GM21786 (cell line): ENCODE results near the gene FAM76B.
"Not testable (repeated sequence)": the region's sequence is repeated elsewhere in the genome, so short reads cannot be mapped to it uniquely, and the experiment has no call there.

ENCODE experiments used
- ATAC-seq: cut with Tn5 transposase; IDR thresholded peaks from one replicate; pipeline ENCODE4 v1.9.1; 2021; ENCODE audit not compliant: unreplicated experiment

FAM76B gene

DNA sequence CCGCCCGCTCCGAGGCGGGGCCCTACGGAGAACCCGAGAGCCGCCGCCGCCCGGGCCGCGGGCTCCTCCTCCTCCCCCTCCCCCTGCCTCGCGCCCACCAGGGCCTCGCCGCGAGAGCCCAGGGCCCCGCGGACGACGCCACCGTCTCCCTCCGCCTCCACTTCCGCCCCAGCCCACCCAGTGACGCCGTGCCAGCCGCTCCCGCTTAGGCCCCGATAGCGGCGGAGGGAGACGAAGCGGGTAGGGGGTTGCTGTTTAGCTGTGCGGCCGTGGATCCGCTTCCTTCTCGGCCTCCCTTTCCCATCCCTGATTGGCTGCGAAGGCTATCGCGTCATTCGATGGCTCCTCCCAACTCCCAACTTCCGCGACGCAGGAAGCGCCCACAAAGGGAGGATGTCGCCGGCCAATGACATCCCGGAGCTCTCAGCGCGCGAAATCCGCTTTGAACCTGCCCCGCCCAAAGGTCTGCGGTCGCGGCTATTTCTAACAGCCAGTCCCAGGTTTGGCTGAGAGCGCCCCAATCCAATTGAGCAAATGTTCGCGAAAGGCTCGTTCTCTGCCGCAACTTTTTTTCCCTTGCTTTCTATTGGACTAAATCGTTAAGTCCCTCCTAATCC lies at the start of gene FAM76B:
FAM76B (minus strand) TSS at position 277 of the 617 bp plus-strand sequence. CDS start 304 bp downstream, outside the sequence.
- peak; percentile 67 for ATAC-seq

DNA sequence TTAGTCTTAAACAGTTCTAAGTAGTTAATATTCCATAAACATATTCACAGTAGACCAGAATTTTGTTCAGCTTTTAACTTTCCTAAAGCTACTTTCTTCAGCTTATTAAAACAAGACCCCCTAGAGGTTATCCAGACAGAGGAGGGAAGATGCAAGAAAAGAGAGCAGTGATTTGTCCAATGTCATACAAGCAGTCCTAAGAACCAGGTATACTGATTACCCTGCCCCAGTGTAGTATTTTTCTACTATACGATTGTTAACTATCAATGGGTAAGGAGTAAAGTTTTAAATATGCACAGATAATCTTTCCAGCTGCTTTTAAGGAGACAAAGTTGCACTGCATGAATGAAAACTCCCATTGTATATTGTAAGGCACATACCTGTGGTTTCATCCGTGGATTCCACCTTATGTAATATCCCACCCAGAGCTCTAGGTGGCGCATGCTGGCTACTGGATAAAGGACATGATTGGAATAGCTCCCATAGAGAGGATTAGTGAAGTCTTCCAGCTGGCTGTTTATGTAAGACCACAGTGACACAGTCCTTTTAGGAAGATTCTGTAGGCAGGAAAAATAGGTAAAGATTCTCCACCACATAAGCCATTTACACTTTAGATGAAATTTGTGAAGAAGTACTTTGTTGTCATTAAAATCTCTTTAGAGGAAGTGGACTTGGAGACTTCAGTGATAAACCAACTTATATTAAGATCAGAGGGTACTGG lies 46.3 kb upstream of the FAM76B start:
- peak; percentile 93 for ATAC-seq

GRCh38 chr11:95835351-95835750 lies 45.8 kb upstream of the FAM76B start:
- ATAC-seq: no peak

DNA sequence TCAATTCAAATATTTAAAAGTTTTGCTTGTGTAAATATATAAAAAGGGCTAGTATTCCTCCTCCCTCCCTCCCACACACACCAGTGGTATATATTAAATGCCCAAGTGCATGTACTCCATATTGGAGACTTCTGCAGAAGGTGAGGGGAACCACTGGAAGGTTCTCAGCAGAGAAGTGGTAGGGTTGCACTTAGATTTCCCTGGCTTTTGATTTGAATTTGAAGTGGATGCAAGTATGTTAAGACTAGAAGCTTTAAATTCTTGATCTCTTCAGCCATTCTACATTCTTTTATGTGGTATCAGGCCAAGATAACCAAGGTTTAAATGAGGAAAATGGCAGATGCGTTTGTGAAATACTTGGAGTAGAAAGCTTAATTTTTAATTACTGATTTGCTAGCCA lies 43.8 kb upstream of the FAM76B start:
- no peak for ATAC-seq

DNA sequence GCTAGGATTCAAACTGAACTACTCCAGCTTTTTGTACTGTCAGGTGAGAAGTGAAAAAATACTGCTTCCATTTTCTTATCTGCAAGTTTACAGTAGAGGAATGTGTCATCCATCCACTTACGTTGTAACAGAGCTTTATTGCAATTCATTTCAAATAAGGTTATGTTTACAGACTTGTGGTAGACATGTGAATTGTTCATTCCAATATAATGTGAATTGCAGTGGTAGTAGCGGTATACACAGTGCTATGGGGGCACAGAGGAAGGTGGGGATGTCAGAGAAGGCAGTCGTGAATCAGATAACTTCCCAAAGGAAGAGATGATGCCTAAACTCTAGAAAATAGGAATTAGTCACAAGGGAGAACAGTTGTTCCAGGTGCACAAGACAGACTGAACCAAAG lies 43.2 kb upstream of the FAM76B start:
- no peak for ATAC-seq

DNA sequence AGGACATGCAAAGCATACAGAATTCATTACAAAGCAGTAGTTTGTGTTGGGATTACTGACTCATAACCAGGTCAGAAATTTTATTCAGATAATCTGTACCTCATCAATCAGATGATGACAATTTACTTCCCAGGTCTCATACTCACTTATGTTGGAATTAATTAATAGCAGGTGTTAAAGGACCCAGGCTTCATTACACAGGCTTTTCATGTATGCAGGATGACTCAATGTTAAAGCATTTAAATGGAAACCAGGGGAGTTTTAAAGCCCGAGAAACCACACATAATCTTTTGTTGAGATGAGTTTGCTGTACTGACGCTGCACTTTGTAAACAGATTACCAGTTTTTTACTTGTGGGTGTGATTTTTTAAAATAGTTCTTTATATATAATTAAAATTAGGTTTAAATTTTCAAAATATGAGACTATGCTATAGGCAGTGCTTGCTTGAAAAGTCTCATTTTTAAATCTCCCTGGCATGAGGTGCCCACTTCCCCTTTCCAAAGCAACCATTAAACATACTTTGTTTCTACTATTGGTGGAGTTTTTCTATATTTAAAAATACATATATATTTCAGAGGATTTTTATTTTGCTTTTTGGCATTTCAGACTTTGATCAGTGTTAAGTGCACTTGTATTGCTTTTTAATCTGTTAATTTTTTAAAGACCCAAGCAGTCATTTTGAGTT lies 41.8 kb upstream of the FAM76B start:
- ATAC-seq: no peak

DNA sequence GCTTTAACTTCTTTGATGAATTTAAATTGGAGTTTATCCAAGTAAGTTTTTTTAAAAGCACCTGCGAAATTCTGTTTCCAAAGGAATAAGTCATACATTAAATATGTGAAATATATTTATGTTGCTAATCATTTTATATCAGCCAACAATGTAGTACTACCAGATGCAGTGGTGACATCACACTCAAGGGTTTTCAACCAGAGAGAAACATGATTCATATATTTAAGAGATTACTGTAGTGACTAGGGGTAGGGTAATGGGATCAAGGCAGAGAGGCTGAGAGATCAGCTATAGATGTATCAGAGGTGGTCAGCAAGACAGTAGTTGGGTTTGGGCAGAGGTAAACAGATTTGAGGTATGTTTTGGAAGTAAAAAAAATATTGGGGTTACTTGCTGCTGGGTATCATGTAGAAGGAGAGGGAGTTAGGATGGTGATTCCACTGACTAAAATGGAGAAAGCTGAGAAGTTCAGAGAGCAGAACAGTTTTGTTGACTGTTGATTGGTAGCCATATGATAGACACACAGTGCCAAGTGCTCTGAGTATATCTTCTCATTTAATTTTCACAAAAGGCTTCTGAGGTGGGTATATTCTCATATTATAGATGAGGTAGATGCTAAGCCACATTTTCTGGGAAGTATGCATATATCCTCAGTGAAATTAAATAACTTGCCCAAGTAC lies 40.1 kb upstream of the FAM76B start:
- ATAC-seq: no peak

GRCh38 chr11:95827696-95828095 lies 38.1 kb upstream of the FAM76B start:
- no peak for ATAC-seq

DNA sequence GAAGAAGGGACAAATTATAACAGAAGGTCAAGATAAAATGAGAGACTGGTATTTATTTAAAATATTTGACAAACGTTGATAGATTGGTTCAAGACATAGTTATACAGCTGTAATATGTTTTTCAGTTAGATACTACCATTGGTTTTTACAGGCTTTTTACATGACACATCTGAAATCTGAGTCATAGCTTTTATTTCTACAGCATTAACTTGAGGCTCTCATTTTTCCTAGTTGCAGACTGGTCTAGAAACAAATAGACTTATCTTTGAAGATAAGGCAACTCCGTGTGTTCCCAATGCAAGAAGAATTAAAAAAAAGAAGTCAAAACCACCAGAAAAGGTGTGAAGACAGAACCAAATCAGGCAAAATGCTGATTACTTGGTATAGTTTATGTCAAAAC lies 32.1 kb upstream of the FAM76B start:
- no peak for ATAC-seq

DNA sequence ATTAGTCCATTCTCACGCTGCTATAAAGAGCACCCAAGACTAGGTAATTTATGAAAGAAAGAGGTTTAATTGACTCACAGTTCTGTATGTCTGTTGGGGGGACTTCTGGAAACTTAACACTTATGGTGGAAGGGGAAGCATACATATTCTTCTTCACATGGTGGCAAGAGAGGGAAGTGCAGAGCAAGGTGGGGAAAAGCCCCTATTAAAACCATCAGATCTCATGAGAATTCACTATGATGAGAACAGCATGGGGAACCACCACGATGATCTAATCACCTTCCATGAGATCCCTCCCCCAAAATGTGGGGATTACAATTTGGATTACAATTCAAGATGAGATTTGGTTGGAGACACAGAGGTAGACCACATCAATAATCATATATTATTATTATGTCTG lies 26.5 kb upstream of the FAM76B start:
- no peak for ATAC-seq

GRCh38 chr11:95811052-95811451 lies 21.5 kb upstream of the FAM76B start:
- ATAC-seq: not testable (repeated sequence)

GRCh38 chr11:95806464-95806863 lies 16.9 kb upstream of the FAM76B start:
- not testable (repeated sequence) for ATAC-seq

DNA sequence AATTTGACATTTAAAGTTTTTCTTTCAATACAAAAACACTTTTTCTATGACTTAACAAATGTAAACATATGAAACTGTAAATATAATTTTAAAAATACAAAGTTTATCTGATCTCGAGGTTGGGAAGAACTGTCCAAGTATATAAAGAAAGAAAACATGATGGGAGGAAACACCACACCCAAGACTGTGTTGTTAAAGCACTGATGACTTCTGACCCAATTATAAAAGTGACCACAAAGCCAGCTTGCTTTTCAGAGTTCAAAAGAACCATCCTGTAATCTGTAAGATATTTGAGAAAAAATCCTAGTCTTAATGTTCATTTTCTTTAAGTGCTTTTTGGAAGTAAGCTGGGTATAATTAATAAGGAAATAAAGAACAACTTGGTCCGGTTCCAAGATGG lies 16.3 kb upstream of the FAM76B start:
- no peak for ATAC-seq

DNA sequence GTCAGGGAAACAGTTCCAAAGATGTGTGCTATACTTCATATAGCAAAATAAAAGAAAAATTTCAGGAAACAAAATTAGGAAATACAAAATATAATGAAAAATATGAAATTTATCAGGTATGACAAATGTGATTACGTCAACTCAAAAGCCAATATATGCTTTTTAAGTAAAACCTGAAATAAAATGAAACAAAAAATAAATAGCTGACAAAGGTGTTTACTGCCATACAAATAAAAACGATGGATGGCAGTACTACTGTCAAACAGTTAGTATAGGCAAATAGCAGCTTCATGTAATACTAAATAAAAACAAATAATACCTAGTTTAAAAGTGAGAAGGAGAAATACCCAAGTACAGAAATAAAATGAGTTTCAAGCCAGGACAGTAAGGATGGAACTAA lies 14.4 kb upstream of the FAM76B start:
- no peak for ATAC-seq

GRCh38 chr11:95802806-95803205 lies 13.2 kb upstream of the FAM76B start:
- ATAC-seq: no peak

- ATAC-seq: no peak
These were observed 10.9 kb upstream of the FAM76B start for GRCh38 chr11:95800438-95800837.

DNA sequence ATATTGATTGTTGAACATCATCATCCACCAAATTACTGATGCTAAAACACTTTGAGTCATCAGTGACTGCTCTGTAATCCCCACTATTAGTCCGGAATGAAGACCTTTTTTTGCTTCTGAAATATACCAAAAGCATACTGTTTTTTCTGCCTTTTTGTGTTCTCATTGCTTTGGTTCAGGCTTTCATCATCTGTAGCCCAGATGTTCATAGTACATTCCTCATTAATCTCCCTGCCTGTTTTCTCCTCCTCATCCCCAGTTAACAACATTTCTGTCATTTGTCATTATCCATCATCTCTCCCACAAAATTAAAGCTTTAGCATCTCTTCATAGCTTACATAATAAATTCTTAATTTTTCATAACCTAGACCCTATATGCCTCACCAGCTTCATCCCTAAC lies 10.0 kb upstream of the FAM76B start:
- no peak for ATAC-seq

GRCh38 chr11:95796501-95796900 lies 6.9 kb upstream of the FAM76B start:
- ATAC-seq: no peak

- ATAC-seq: no peak
These were observed 6.2 kb upstream of the FAM76B start for GRCh38 chr11:95795627-95796295.

DNA sequence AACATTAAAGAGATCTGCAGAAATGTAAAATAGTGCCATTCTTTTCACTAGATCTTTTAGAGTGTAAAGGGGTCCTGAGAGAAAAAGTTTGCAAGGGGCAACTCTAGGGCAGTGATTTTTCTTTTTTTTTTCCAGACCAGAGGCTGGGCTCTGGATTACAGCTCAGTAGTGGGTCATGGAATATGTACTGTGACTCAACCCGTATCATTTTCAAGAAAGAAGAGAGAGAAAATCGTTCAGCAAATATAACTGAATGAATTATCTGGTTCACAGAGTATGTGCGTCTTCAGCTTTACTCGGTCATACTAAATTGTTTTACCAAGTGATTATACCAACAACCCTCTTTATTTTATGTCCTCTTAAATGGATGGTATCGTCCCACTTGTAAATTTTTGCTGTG lies 4.5 kb upstream of the FAM76B start:
- ATAC-seq: no peak

GRCh38 chr11:95793116-95793515 lies 3.5 kb upstream of the FAM76B start:
- no peak for ATAC-seq
